ENCODE results near the gene ITM2C. TPM values are rescaled to one million over a fixed set of nuclear protein-coding genes. Genes with fewer than 3 reads are reported as not detected.

Gene ITM2C
- total and polyA plus RNA-seq, 2 of the 13 experiments (the other 11 are each of a cell fraction or from before 2014, with no cell fraction given), result 70.5 to 270 TPM

- TF ChIP-seq HDAC6 (IDR thresholded peaks at IDR 0.05; ENCODE audit: low read depth, low read length), result no peak
- no peak for TF ChIP-seq ZBTB42 (CRISPR knock-in tag; IDR thresholded peaks at IDR 0.05)
- no peak for TF ChIP-seq ZNF660 (CRISPR knock-in tag; IDR thresholded peaks at IDR 0.05; ENCODE audit: borderline replicate concordance, low read depth)
- TF ChIP-seq CHCHD3 (CRISPR knock-in tag; IDR thresholded peaks at IDR 0.05), result no peak
- 0 out of 2 replicates have a peak, but pooled peaks have one; percentile 70 for TF ChIP-seq POGK (CRISPR knock-in tag; conservative IDR thresholded peaks at IDR 0.05)
- TF ChIP-seq ZNF75D (CRISPR knock-in tag; IDR thresholded peaks at IDR 0.05; ENCODE audit: borderline replicate concordance), result no peak
- no peak for TF ChIP-seq ZNF850 (CRISPR knock-in tag; conservative IDR thresholded peaks at IDR 0.05)
- TF ChIP-seq NCOR1 (IDR thresholded peaks at IDR 0.05; ENCODE audit: borderline replicate concordance, low read length), result no peak
- peak; percentile 77 for TF ChIP-seq ZNF331 (CRISPR knock-in tag; IDR thresholded peaks at IDR 0.05)
- no peak for TF ChIP-seq TOPORS (CRISPR knock-in tag; IDR thresholded peaks at IDR 0.05)
- TF ChIP-seq NFYB (CRISPR knock-in tag; IDR thresholded peaks at IDR 0.05), result no peak; the same call in 1 of the 2 replicates
- peak; percentile 56 for TF ChIP-seq ZEB1 (IDR thresholded peaks at IDR 0.05; ENCODE audit: insufficient replicate concordance, low read depth)
- TF ChIP-seq TRIM24 (CRISPR knock-in tag; IDR thresholded peaks at IDR 0.05), result no peak
- TF ChIP-seq, protein P1, sequence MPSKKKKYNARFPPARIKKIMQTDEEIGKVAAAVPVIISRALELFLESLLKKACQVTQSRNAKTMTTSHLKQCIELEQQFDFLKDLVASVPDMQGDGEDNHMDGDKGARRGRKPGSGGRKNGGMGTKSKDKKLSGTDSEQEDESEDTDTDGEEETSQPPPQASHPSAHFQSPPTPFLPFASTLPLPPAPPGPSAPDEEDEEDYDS (CRISPR knock-in tag; IDR thresholded peaks at IDR 0.05), result no peak
- TF ChIP-seq ZNF567 (CRISPR knock-in tag; IDR thresholded peaks at IDR 0.05; ENCODE audit: borderline replicate concordance), result no peak
- no peak for TF ChIP-seq ZNF747 (CRISPR knock-in tag; IDR thresholded peaks at IDR 0.05; ENCODE audit: borderline replicate concordance)
- TF ChIP-seq GABPA (IDR thresholded peaks at IDR 0.05; ENCODE audit: low read depth, low read length), result no peak
- TF ChIP-seq GABPA (CRISPR knock-in tag; IDR thresholded peaks at IDR 0.05; ENCODE audit: low read depth), result no peak; the same call in 1 of the 2 replicates
- no peak for TF ChIP-seq RARG (CRISPR knock-in tag; IDR thresholded peaks at IDR 0.05; ENCODE audit: low read depth)
- no peak for TF ChIP-seq ZNF746 (CRISPR knock-in tag; IDR thresholded peaks at IDR 0.05)
- no peak for TF ChIP-seq ZNF644 (CRISPR knock-in tag; IDR thresholded peaks at IDR 0.05; ENCODE audit: low read depth)
- no peak for TF ChIP-seq ZNF276 (CRISPR knock-in tag; IDR thresholded peaks at IDR 0.05; ENCODE audit: low read depth)
- TF ChIP-seq RFX1 (IDR thresholded peaks at IDR 0.05), result no peak
- TF ChIP-seq ZNF564 (CRISPR knock-in tag; IDR thresholded peaks at IDR 0.05), result no peak
- TF ChIP-seq ZMAT3 (CRISPR knock-in tag; conservative IDR thresholded peaks at IDR 0.05), result 0 out of 2 replicates have a peak, but pooled peaks have one; percentile 28
- TF ChIP-seq GPN1 (CRISPR knock-in tag; IDR thresholded peaks at IDR 0.05; ENCODE audit: borderline replicate concordance), result no peak
- no peak for TF ChIP-seq MBD4 (IDR thresholded peaks at IDR 0.05; ENCODE audit: borderline replicate concordance, low read length)
- TF ChIP-seq CEBPG (CRISPR knock-in tag; IDR thresholded peaks at IDR 0.05), result no peak
- TF ChIP-seq NFIC (IDR thresholded peaks at IDR 0.05; ENCODE audit: low read length), result no peak
- TF ChIP-seq TAF1 (CRISPR knock-in tag; IDR thresholded peaks at IDR 0.05), result no peak
- peak; percentile 83 for TF ChIP-seq ZSCAN31 (CRISPR knock-in tag; IDR thresholded peaks at IDR 0.05; ENCODE audit: low read depth)
Observed at GRCh38 chr2:230847883-230848388, 16.8 kb upstream of the ITM2C start (continued).
